A549 (cell line): ENCODE data around the gene RMRP. TPM values are rescaled to one million over a fixed set of nuclear protein-coding genes. Genes with fewer than 3 reads are reported as not detected.

ENCODE experiments used
- ATAC-seq, 2 experiments: fragments of 200-7000 bp in 1 of 2; fragments of >200 bp in 1 of 2; cut with Nextera tagmentation in 1 of 2; cut with Tn5 transposase in 1 of 2; 3 replicates each; pipeline versions ENCODE4 v1.8.0 to v1.9.1; 2018 to 2020; ENCODE audit warnings: mild to moderate bottlenecking in 1 of 2, moderate library complexity in 1 of 2
- CTCF ChIA-PET: fragments of 300-600 bp; sonication (Branson Sonifier 250); formaldehyde crosslinking; extraction: SDS; loops from one replicate; lab custom pipeline; 2021; ENCODE audit warnings: antibody characterized with exemption, inconsistent platforms; lab: Yijun Ruan, JAX
- POLR2A ChIA-PET: fragments of 350-600 bp; formaldehyde crosslinking; extraction: SDS; loops from one replicate; lab custom pipeline; 2021; ENCODE audit warnings: antibody characterized with exemption, inconsistent platforms; lab: Yijun Ruan, JAX
- DNase-seq, 2 experiments: peaks; one replicate each; pipeline versions ENCODE4 v3.0.0 to v3.0.0-alpha.2; 2011 to 2016; ENCODE audit warnings: low read depth in 1 of 2, low spot score in 1 of 2
- FAIRE-seq: peaks from 2 replicates; lab custom pipeline; 2011; peaks lifted over from hg19 to GRCh38; lab: Jason Lieb, UNC
- H3K27ac ChIP-seq, 2 experiments: fragments of >200 bp; sonication (Bioruptor Twin); formaldehyde crosslinking; 3 replicates each; pipeline ENCODE4 v1.5.1; 2016 to 2017
- H3K4me1 ChIP-seq: fragments of >200 bp; sonication (Bioruptor Twin); formaldehyde crosslinking; 3 replicates; pipeline ENCODE4 v1.6.1; 2016
- H3K4me2 ChIP-seq: fragments of >200 bp; sonication (Bioruptor Twin); formaldehyde crosslinking; 3 replicates; pipeline ENCODE4 v1.6.1; 2016
- H3K4me3 ChIP-seq: fragments of >200 bp; sonication (Bioruptor Twin); formaldehyde crosslinking; 3 replicates; pipeline ENCODE4 v1.5.1; 2016
- H3K9me3 ChIP-seq: fragments of >200 bp; sonication (Bioruptor Twin); formaldehyde crosslinking; 3 replicates; pipeline ENCODE4 v1.6.1; 2016
- BHLHE40 ChIP-seq: IDR thresholded peaks from 2 replicates; pipeline ENCODE4 v1.6.1; 2012; ENCODE audit warnings: low read depth, low read length, inconsistent platforms
- CBX2 ChIP-seq: fragments of 200-600 bp; sonication (generic); IDR thresholded peaks from 2 replicates; pipeline ENCODE4 v1.6.1; 2016; ENCODE audit warnings: low read depth, mild to moderate bottlenecking, borderline replicate concordance
- CBX8 ChIP-seq: fragments of 200-600 bp; sonication (generic); IDR thresholded peaks from 2 replicates; pipeline ENCODE4 v1.6.1; 2016
- CEBPB ChIP-seq, 2 experiments: fragments of >200 bp in 1 of 2; sonication (Bioruptor Twin) in 1 of 2; formaldehyde crosslinking in 1 of 2; IDR thresholded peaks; 2 replicates each; pipeline ENCODE4 v1.6.1; 2012 to 2016
- CHD2 ChIP-seq: fragments of 150-350 bp; IDR thresholded peaks from 2 replicates; pipeline ENCODE4 v1.6.1; 2014; ENCODE audit warnings: low read length; ENCODE audit not compliant: partially characterized antibody
- CHD4 ChIP-seq: fragments of 200-600 bp; sonication (generic); IDR thresholded peaks from 2 replicates; pipeline ENCODE4 v1.6.1; 2016; ENCODE audit warnings: antibody characterized with exemption, mild to moderate bottlenecking, borderline replicate concordance
- EHMT2 ChIP-seq: fragments of 200-600 bp; sonication (generic); IDR thresholded peaks from 2 replicates; pipeline ENCODE4 v1.6.1; 2016; ENCODE audit warnings: antibody characterized with exemption, low read depth, mild to moderate bottlenecking, moderate library complexity
- GATA3 ChIP-seq: IDR thresholded peaks from 2 replicates; pipeline ENCODE4 v1.6.1; 2012; ENCODE audit warnings: borderline replicate concordance
- HEYL ChIP-seq: fragments of 250-450 bp; sonication (Bioruptor Pico); IDR thresholded peaks from 2 replicates; pipeline ENCODE4 v1.8.0; 2021; ENCODE audit warnings: mild to moderate bottlenecking, moderate library complexity
- HOXA7 ChIP-seq: fragments of 250-450 bp; sonication (Bioruptor Pico); IDR thresholded peaks from 2 replicates; pipeline ENCODE4 v1.5.0; 2020; ENCODE audit warnings: mild to moderate bottlenecking, moderate library complexity
- HOXB13 ChIP-seq: fragments of 250-450 bp; sonication (Bioruptor Pico); IDR thresholded peaks from 2 replicates; pipeline ENCODE4 v1.5.0; 2020; ENCODE audit warnings: low read depth, mild to moderate bottlenecking, moderate library complexity
- HOXB5 ChIP-seq: fragments of 250-450 bp; sonication (Bioruptor Pico); IDR thresholded peaks from 2 replicates; pipeline ENCODE4 v1.5.0; 2020; ENCODE audit warnings: mild to moderate bottlenecking, moderate library complexity
- MAFK ChIP-seq: fragments of 450-650 bp; IDR thresholded peaks from 2 replicates; pipeline ENCODE4 v1.6.1; 2014; ENCODE audit not compliant: partially characterized antibody
- MAZ ChIP-seq: fragments of 150-350 bp; IDR thresholded peaks from 2 replicates; pipeline ENCODE4 v1.6.1; 2014; ENCODE audit warnings: antibody characterized with exemption, low read depth, low read length, borderline replicate concordance
- NFE2L2 ChIP-seq: fragments of 150-350 bp; conservative IDR thresholded peaks from 2 replicates; pipeline ENCODE4 v1.6.1; 2014; ENCODE audit warnings: low read length
- PHF8 ChIP-seq: fragments of 200-600 bp; sonication (generic); IDR thresholded peaks from 2 replicates; pipeline ENCODE4 v1.6.1; 2016; ENCODE audit warnings: low read depth, mild to moderate bottlenecking, antibody characterized with exemption, moderate library complexity, borderline replicate concordance
- POLR2A ChIP-seq: IDR thresholded peaks from 2 replicates; pipeline ENCODE4 v1.6.1; 2012; ENCODE audit warnings: mild to moderate bottlenecking, low read length
- RAD21 ChIP-seq, 2 experiments: fragments of >200 bp in 1 of 2; sonication (Bioruptor Twin) in 1 of 2; formaldehyde crosslinking in 1 of 2; IDR thresholded peaks in 1 of 2; conservative IDR thresholded peaks in 1 of 2; 2 replicates in 1 of 2; 3 replicates in 1 of 2; pipeline ENCODE4 v1.6.1; 2012 to 2018; ENCODE audit warnings: inconsistent platforms in 1 of 2
- RARB ChIP-seq: fragments of 250-450 bp; sonication (Bioruptor Pico); IDR thresholded peaks from 2 replicates; pipeline ENCODE4 v1.8.0; 2021; ENCODE audit warnings: mild to moderate bottlenecking, moderate library complexity
- RFX5 ChIP-seq: fragments of 450-650 bp; IDR thresholded peaks from 2 replicates; pipeline ENCODE4 v1.7.1; 2014; ENCODE audit warnings: antibody characterized with exemption, mild to moderate bottlenecking, moderate library complexity
- RNF2 ChIP-seq: fragments of 200-600 bp; sonication (generic); IDR thresholded peaks from 2 replicates; pipeline ENCODE4 v1.6.1; 2016; ENCODE audit warnings: low read depth, mild to moderate bottlenecking, antibody characterized with exemption, moderate library complexity, borderline replicate concordance
- TFCP2L1 ChIP-seq: fragments of 250-450 bp; sonication (Bioruptor Pico); IDR thresholded peaks from 2 replicates; pipeline ENCODE4 v1.5.0; 2021; ENCODE audit warnings: mild to moderate bottlenecking
- TP53 ChIP-seq: fragments of 250-450 bp; sonication (Bioruptor Pico); IDR thresholded peaks from 2 replicates; pipeline ENCODE4 v1.5.0; 2021; ENCODE audit warnings: mild to moderate bottlenecking, moderate library complexity
- ZFP36 ChIP-seq: fragments of 450-650 bp; IDR thresholded peaks from 2 replicates; pipeline ENCODE4 v1.6.1; 2014; ENCODE audit warnings: borderline replicate concordance; ENCODE audit not compliant: partially characterized antibody
- WGBS: methylation state at CpG from one replicate; pipeline ENCODE4 v1.1.6; 2017; ENCODE audit errors: missing lambda C conversion rate; 5-methylcytosine and 5-hydroxymethylcytosine counted together
- polyA plus RNA-seq, 4 experiments: library from polyadenylated mRNA; depleted of rRNA in 3 of 4; stranded (reverse); fragments of >200 nt; fragmentation: RNase III in 1 of 4; extraction: RNeasy Plus Mini Kit Qiagen cat#74134 plus additional on column Dnase treatment in 1 of 4; gene quantifications; 2 replicates in 3 of 4; 3 replicates in 1 of 4; pipeline ENCODE4 v1.2.3, GENCODE V29; 2011 to 2017
- TF ChIP-seq, protein P1 (sequence below): fragments of 150-350 bp; IDR thresholded peaks from 2 replicates; pipeline ENCODE4 v1.6.1; 2014; ENCODE audit warnings: low read depth, mild to moderate bottlenecking, low read length
- TF ChIP-seq, protein P2 (sequence below): fragments of 250-450 bp; sonication (Bioruptor Pico); IDR thresholded peaks from 2 replicates; pipeline ENCODE4 v1.5.0; 2020; ENCODE audit warnings: low read depth, mild to moderate bottlenecking, moderate library complexity
- TF ChIP-seq, protein P3 (sequence below): fragments of 450-650 bp; IDR thresholded peaks from 2 replicates; pipeline ENCODE4 v1.6.1; 2014; ENCODE audit warnings: antibody characterized with exemption
- TF ChIP-seq, protein P4 (sequence below): fragments of 200-600 bp; sonication (generic); IDR thresholded peaks from 2 replicates; pipeline ENCODE4 v1.6.1; 2016; ENCODE audit warnings: antibody characterized with exemption, mild to moderate bottlenecking, moderate library complexity

Gene RMRP
- polyA plus RNA-seq, 2 of the 4 experiments (the other 2 are of a cell fraction) = 80.2 TPM; not detected in 1

DNA sequence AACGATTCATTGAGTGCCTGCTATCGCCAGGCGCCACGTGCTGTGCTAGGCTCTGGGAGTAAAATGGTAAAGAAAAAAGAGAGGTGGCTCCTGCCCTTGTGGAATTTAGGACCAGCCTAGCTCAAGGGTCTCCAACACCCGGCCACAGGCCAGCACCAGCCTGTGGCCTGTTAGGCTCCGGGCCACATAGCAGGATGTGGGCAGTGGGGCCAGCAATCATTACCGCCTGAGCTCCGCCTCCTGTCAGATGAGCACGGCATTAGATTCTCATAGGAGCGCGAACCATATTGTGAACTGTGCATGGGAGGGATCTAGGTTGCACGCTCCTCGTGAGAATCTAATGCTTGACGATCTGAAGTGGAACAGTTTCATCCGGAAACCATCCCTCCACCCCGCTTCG lies 1.5 kb downstream of the RMRP start:
- no peak overlapping the region for H3K4me2 ChIP-seq
- H3K4me3 ChIP-seq = no peak overlapping the region
- H3K9me3 ChIP-seq = no peaks in the 10 kb centered on the region
- no peak overlapping the region for H3K27ac ChIP-seq
- DNase-seq = no peak
- H3K4me1 ChIP-seq = peaks cover 39% of the 10 kb centered on the region
- 92% methylated on average over 17 of the region's 17 CpGs for WGBS
- POLR2A ChIA-PET = interaction anchor here (3.1 kb wide), 1 partner anchor 75 kb away, joined by 38 read pairs; the partner anchor contains the start of genes CREB3 and TLN1
- CTCF ChIA-PET = interaction anchor here (1.2 to 21.5 kb wide), 11 partner anchors 9 to 239 kb away, joined by 3 to 498 read pairs (median 6); partner anchors contain the start of genes ARHGEF39, CA9, CREB3 and TLN1
- TF ChIP-seq, protein P1, sequence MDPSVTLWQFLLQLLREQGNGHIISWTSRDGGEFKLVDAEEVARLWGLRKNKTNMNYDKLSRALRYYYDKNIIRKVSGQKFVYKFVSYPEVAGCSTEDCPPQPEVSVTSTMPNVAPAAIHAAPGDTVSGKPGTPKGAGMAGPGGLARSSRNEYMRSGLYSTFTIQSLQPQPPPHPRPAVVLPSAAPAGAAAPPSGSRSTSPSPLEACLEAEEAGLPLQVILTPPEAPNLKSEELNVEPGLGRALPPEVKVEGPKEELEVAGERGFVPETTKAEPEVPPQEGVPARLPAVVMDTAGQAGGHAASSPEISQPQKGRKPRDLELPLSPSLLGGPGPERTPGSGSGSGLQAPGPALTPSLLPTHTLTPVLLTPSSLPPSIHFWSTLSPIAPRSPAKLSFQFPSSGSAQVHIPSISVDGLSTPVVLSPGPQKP = no peak
- no peak for TF ChIP-seq CHD4
- no peak for TF ChIP-seq RFX5
- TF ChIP-seq NFE2L2 = no peak
- TF ChIP-seq EHMT2 = no peak
- no peak for TF ChIP-seq MAZ
- TF ChIP-seq CBX8 = no peak
- no peak for TF ChIP-seq GATA3
- TF ChIP-seq, protein P2, sequence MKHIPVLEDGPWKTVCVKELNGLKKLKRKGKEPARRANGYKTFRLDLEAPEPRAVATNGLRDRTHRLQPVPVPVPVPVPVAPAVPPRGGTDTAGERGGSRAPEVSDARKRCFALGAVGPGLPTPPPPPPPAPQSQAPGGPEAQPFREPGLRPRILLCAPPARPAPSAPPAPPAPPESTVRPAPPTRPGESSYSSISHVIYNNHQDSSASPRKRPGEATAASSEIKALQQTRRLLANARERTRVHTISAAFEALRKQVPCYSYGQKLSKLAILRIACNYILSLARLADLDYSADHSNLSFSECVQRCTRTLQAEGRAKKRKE (CRISPR knock-in tag) = no peak
- TF ChIP-seq TP53 = no peak
- no peak for TF ChIP-seq BHLHE40
- TF ChIP-seq POLR2A = no peak
- no peak for TF ChIP-seq PHF8
- no peak for TF ChIP-seq HOXB5 (CRISPR knock-in tag)
- no peak for TF ChIP-seq ZFP36
- TF ChIP-seq RARB (CRISPR knock-in tag) = no peak
- TF ChIP-seq TFCP2L1 (CRISPR knock-in tag) = no peak
- FAIRE-seq = no peak
- no peak for ATAC-seq

DNA sequence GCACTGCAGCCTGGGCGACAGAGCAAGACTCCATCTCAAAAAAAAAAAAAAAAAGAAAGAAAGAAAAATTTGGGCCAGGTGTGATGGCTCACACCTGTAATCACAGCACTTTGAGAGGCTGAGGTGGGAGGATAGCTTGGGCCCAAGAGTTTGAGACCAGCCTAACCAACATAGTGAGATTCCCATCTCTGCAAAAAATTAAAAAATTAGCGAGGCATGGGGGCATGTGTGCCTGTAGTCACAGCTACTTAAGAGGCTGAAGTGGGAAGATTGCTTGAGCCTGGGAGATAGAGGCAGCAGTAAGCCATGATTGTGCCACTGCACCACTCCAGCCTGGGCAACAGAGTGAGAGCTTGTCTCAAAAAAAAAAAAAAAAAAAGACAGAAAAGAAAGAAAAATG lies 4.2 kb downstream of the RMRP start:
- no peak for FAIRE-seq
- Histone ChIP-seq H3K4me1 (peaks cover 25% of the 10 kb centered on the region), H3K4me3 (no peak overlapping the region), H3K4me2 (no peak overlapping the region; the same call in 2 of the 3 replicates), H3K27ac (no peak overlapping the region; a peak in 1 of 6 replicates), H3K9me3 (no peaks in the 10 kb centered on the region)
- no peak for DNase-seq
- CTCF ChIA-PET = interaction anchor here (0.9 to 10.6 kb wide), 5 partner anchors 9 to 537 kb away, joined by 3 to 243 read pairs (median 4); partner anchors contain the start of genes CREB3 and TLN1
- POLR2A ChIA-PET = interaction anchor here (0.6 kb wide), 1 partner anchor 53 kb away, joined by 6 read pairs; no protein-coding TSS in a partner anchor
- ATAC-seq = no peak
- 82% methylated on average over 2 of the region's 2 CpGs for WGBS
- TF ChIP-seq CHD2 = no peak
- TF ChIP-seq, all 56 proteins: peak for 0

DNA sequence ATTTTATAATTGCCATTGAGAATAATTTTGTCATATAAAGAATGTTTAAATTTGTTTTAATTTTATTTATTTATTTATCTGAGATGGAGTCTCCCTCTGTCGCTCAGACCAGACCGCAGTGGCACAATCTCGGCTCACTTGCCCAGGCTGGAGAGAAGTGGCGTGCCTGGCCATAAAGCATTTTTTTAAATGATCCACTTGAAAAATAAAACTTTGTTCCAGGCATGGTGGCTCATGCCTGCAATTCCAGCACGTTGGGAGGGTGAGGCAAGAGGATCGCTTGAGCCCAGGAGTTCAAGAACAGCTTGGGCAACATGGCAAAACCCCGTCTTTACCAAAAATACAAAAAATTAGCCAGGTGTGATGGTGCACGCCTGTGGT lies 5.0 kb downstream of the RMRP start:
- no peak for DNase-seq
- H3K27ac ChIP-seq = peak overlapping the region; percentile 32 to 77; a peak in 4 of 6 replicates
- ATAC-seq = no peak
- H3K4me1 ChIP-seq = peaks cover 25% of the 10 kb centered on the region
- no peak for FAIRE-seq
- H3K9me3 ChIP-seq = no peaks in the 10 kb centered on the region
- H3K4me3 ChIP-seq = no peak overlapping the region
- POLR2A ChIA-PET = interaction anchor here (0.6 kb wide), 1 partner anchor 33 kb away, joined by 3 read pairs; no protein-coding TSS in a partner anchor
- CTCF ChIA-PET = interaction anchor here (0.9 to 10.6 kb wide), 4 partner anchors 43 to 536 kb away, joined by 4 to 243 read pairs (median 5); partner anchors contain the start of genes CREB3 and TLN1
- peak overlapping the region; percentile 73 for H3K4me2 ChIP-seq
- 47% methylated on average over 8 of the region's 8 CpGs for WGBS
- no peak for TF ChIP-seq CBX2
- TF ChIP-seq HOXA7 (CRISPR knock-in tag) = no peak
- TF ChIP-seq HOXB13 (CRISPR knock-in tag) = no peak
- TF ChIP-seq, protein P3, sequence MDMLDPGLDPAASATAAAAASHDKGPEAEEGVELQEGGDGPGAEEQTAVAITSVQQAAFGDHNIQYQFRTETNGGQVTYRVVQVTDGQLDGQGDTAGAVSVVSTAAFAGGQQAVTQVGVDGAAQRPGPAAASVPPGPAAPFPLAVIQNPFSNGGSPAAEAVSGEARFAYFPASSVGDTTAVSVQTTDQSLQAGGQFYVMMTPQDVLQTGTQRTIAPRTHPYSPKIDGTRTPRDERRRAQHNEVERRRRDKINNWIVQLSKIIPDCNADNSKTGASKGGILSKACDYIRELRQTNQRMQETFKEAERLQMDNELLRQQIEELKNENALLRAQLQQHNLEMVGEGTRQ = no peak
- no peak for TF ChIP-seq TP53
- TF ChIP-seq CHD4 = no peak
- no peak for TF ChIP-seq RAD21 (conservative IDR thresholded peaks at IDR 0.05 in 1 of 2, IDR thresholded peaks at IDR 0.05 in 1 of 2)
- TF ChIP-seq RNF2 = no peak
- TF ChIP-seq MAFK = no peak
- no peak for TF ChIP-seq HEYL
- no peak for TF ChIP-seq ZFP36
- TF ChIP-seq POLR2A = no peak
- no peak for TF ChIP-seq CEBPB (IDR thresholded peaks at IDR 0.05)
- TF ChIP-seq, protein P4, sequence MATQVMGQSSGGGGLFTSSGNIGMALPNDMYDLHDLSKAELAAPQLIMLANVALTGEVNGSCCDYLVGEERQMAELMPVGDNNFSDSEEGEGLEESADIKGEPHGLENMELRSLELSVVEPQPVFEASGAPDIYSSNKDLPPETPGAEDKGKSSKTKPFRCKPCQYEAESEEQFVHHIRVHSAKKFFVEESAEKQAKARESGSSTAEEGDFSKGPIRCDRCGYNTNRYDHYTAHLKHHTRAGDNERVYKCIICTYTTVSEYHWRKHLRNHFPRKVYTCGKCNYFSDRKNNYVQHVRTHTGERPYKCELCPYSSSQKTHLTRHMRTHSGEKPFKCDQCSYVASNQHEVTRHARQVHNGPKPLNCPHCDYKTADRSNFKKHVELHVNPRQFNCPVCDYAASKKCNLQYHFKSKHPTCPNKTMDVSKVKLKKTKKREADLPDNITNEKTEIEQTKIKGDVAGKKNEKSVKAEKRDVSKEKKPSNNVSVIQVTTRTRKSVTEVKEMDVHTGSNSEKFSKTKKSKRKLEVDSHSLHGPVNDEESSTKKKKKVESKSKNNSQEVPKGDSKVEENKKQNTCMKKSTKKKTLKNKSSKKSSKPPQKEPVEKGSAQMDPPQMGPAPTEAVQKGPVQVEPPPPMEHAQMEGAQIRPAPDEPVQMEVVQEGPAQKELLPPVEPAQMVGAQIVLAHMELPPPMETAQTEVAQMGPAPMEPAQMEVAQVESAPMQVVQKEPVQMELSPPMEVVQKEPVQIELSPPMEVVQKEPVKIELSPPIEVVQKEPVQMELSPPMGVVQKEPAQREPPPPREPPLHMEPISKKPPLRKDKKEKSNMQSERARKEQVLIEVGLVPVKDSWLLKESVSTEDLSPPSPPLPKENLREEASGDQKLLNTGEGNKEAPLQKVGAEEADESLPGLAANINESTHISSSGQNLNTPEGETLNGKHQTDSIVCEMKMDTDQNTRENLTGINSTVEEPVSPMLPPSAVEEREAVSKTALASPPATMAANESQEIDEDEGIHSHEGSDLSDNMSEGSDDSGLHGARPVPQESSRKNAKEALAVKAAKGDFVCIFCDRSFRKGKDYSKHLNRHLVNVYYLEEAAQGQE = no peak
